Psoas muscle (tissue), 8 donors: ENCODE measurements around the gene ADORA2B. TPM values are rescaled to one million over a fixed set of nuclear protein-coding genes. Genes with fewer than 3 reads are reported as not detected.

ENCODE experiments used
- ATAC-seq, 4 donors: fragments of 200-7000 bp; cut with Tn5 transposase; one replicate each; pipeline ENCODE4 v1.9.1; 2020; ENCODE audit warnings: moderate library complexity in 3 of 4, mild to moderate bottlenecking in 2 of 4
- DNase-seq, 2 donors: peaks; one replicate each; pipeline ENCODE4 v3.0.0-alpha.2; 2020
- H3K27ac ChIP-seq: fragments of 200-600 bp; one replicate; pipeline ENCODE4 v1.8.0; 2022
- H3K27me3 ChIP-seq, 3 donors: fragments of 200-600 bp in 1 of 3; one replicate each; pipeline versions ENCODE4 v1.6.1 to v1.8.0; 2013 to 2022; ENCODE audit warnings: low read length in 2 of 3, mild to moderate bottlenecking in 2 of 3, moderate library complexity in 1 of 3; ENCODE audit not compliant: insufficient read depth in 3 of 3
- H3K36me3 ChIP-seq, 2 donors: fragments of 200-600 bp in 1 of 2; one replicate each; pipeline versions ENCODE4 v1.6.1 to v1.8.0; 2013 to 2022; ENCODE audit warnings: low read depth in 1 of 2, mild to moderate bottlenecking in 1 of 2, moderate library complexity in 1 of 2; ENCODE audit not compliant: insufficient read depth in 1 of 2
- H3K4me1 ChIP-seq: fragments of 200-600 bp; one replicate; pipeline ENCODE4 v1.8.0; 2022
- H3K4me3 ChIP-seq: fragments of 200-600 bp; one replicate; pipeline ENCODE4 v1.8.0; 2022; ENCODE audit warnings: mild to moderate bottlenecking
- H3K9me3 ChIP-seq: fragments of 200-600 bp; one replicate; pipeline ENCODE4 v1.8.0; 2022
- WGBS, 3 donors: extraction: QIAGEN DNeasy Blood & Tissue Kit; methylation state at CpG; one replicate each; pipeline versions ENCODE4 v1.1.6 to v1.1.7; 2013; 5-methylcytosine and 5-hydroxymethylcytosine counted together
- intact Hi-C, 2 donors: fragments of 100-400 bp; cut with DNase I; formaldehyde crosslinking; loops; one replicate each; pipeline versions ENCODE4 v1.11.0 to v1.14.2; 2022
- polyA plus RNA-seq, 3 donors: library from polyadenylated mRNA; stranded (reverse); fragments of 200-250 nt; gene quantifications; one replicate each; pipeline ENCODE4 v1.2.3, GENCODE V29; 2013
- total RNA-seq, 4 donors: library from RNA; stranded (reverse); fragmentation: NEBNext Ultra II Directional in 2 of 4; extraction: Animal tissue kit (Norgen Biotek cat#: 25700) in 2 of 4; gene quantifications; one replicate each; pipeline versions ENCODE4 v1.2.1 to v1.2.4, GENCODE V29; 2021 to 2023
- TF ChIP-seq, protein P1 (sequence below): fragments of 200-600 bp; IDR thresholded peaks from one replicate; pipeline ENCODE4 v1.8.0; 2022; ENCODE audit warnings: antibody characterized with exemption
- donor health status: healthy with polysubstance abuse.
- donor health status: DM: no; HTN: no; CAD: no; lungs with moderate emphysema.
- donor health status: Bipolar disorder and iron deficiency.
- donor health status: healthy.
- donor health status: DM: yes; HTN: yes; CAD: no.
- donor health status: DM: no; HTN: no; CAD: no.
- donor health status: DM: no; HTN: no; CAD: no.
- donor health status: DM: yes; HTN: yes; CAD: no.

The ADORA2B gene
- total and polyA plus RNA-seq, 7 donors: 0.07 to 0.36 (median 0.20) TPM

DNA sequence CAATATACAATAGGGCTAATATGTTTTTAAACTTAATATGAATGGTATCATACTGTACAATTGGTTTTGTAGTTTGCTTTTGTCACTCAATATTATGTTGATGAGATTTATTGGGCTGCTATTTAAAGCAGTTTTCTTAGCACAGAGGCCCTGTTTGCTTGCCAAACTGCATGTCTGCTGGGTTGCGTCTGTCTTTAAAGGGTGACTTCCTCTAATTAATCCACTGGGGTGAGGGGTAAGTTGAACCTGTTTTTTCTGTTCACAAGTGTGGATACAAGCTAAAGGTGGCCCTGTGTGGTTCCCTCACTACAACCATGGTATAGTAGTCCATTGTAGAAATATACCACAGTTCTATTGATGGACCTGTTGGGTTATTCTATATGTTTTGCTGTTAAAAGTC lies 74.4 kb downstream of the ADORA2B start:
- 16 to 45% (median 24%) methylated on average over 1 of the region's 1 CpG for WGBS, 3 donors
- Histone ChIP-seq H3K27me3 (no peaks in the 10 kb centered on the region), H3K36me3 (peaks cover 2 to 68% of the 10 kb centered on the region in 2 donors), H3K9me3 (no peaks in the 10 kb centered on the region), H3K4me1 (peaks cover 16% of the 10 kb centered on the region), H3K27ac (peak overlapping the region; percentile 10), H3K4me3 (no peak overlapping the region)
- no peak for DNase-seq
- intact Hi-C loops: no loop called here
- peak; percentile 40 to 64 (median 56) for ATAC-seq
- TF ChIP-seq, protein P1, sequence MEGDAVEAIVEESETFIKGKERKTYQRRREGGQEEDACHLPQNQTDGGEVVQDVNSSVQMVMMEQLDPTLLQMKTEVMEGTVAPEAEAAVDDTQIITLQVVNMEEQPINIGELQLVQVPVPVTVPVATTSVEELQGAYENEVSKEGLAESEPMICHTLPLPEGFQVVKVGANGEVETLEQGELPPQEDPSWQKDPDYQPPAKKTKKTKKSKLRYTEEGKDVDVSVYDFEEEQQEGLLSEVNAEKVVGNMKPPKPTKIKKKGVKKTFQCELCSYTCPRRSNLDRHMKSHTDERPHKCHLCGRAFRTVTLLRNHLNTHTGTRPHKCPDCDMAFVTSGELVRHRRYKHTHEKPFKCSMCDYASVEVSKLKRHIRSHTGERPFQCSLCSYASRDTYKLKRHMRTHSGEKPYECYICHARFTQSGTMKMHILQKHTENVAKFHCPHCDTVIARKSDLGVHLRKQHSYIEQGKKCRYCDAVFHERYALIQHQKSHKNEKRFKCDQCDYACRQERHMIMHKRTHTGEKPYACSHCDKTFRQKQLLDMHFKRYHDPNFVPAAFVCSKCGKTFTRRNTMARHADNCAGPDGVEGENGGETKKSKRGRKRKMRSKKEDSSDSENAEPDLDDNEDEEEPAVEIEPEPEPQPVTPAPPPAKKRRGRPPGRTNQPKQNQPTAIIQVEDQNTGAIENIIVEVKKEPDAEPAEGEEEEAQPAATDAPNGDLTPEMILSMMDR: no peak

DNA sequence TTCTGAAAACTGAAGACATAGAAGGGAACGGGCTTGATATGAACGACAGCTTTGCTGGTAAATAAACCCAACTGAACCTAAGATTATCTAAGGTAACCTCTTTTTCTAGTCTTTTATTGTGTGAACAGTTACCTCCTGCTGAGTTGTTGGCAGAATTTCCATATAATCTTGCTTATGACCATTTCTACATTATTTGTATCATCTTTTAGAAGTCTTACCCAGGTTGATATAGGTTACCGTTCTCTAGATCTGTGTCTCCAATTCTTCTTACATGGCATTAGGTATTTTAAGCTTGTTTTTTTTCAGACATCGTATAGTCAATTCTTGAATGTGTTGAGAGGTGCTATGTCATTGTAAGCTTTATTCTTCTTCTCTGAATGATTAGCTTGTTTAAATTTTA lies 79.0 kb downstream of the ADORA2B start:
- H3K36me3 ChIP-seq: peaks cover 10 to 78% of the 10 kb centered on the region in 2 donors
- ATAC-seq: no peak
- TF ChIP-seq, protein P1: no peak

DNA sequence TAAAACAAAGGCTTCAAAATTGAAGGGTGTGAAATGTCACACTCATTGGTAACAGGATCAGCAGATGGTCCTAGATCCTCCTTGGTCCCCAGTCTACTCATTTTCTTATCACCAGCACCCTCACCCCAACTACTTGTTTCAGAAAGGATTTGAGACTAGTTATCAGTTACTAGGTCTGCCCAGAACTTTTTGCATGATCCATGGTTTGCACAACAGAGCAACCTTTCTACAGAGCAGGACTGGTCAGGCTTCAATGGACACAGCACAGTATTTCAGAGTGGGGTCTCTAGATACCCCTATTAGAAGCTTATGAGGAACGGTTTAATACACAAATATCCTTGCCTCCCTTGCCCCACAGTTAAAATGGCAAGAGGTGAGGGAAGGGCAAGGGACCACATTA lies 80.3 kb downstream of the ADORA2B start:
- DNase-seq (no peak), ATAC-seq (no peak)
- no peaks in the 10 kb centered on the region for H3K27me3 ChIP-seq
- H3K36me3 ChIP-seq: peaks cover 10 to 83% of the 10 kb centered on the region in 2 donors
- TF ChIP-seq, protein P1: no peak
- no peaks in the 10 kb centered on the region for H3K9me3 ChIP-seq
- no peak overlapping the region for H3K27ac ChIP-seq
- H3K4me1 ChIP-seq: peaks cover 4% of the 10 kb centered on the region
- H3K4me3 ChIP-seq: no peak overlapping the region
- intact Hi-C loops: no loop called here
- 90 to 96% (median 94%) methylated on average over 1 of the region's 1 CpG for WGBS, 3 donors

More for the DNA sequence above, 79.0 kb downstream of the ADORA2B start:
- no peak overlapping the region for H3K27ac ChIP-seq
- no peak for DNase-seq
- intact Hi-C loops: no loop called here
- WGBS, 3 donors: 70 to 86% (median 86%) methylated on average over 4 of the region's 4 CpGs
- H3K4me1 ChIP-seq: peaks cover 15% of the 10 kb centered on the region
- H3K27me3 ChIP-seq: no peaks in the 10 kb centered on the region
- H3K9me3 ChIP-seq: no peaks in the 10 kb centered on the region
- no peak overlapping the region for H3K4me3 ChIP-seq

Other genes starting within 250 kb of the ADORA2B start
- gene ZNF286A, start 245.4 kb upstream of the ADORA2B start, total RNA-seq: 10 to 100 TPM in 1 of 4 donors, 1 to 10 TPM in 3; 6.2 to 11.8 (median 7.0) TPM
- gene ZNF286A, start 245.4 kb upstream of the ADORA2B start, polyA plus RNA-seq: 10 to 100 TPM in 1 of 3 donors, 1 to 10 TPM in 2; 3.2 to 11.7 (median 5.2) TPM
- gene TBC1D26, start 212.8 kb upstream of the ADORA2B start, total RNA-seq: not detected
- gene TBC1D26, start 212.8 kb upstream of the ADORA2B start, polyA plus RNA-seq: under 1 TPM in 1 of 3 donors, not detected in 2; 0.05 TPM
- 10 to 100 TPM; 29.1 to 46.6 (median 38.0) TPM for gene ZSWIM7, start 54.6 kb downstream of the ADORA2B start, total RNA-seq
- gene ZSWIM7, start 54.6 kb downstream of the ADORA2B start, polyA plus RNA-seq: 10 to 100 TPM; 32.8 to 78.0 (median 70.0) TPM
- 10 to 100 TPM; 16.5 to 31.5 (median 29.0) TPM for gene TTC19, start 54.7 kb downstream of the ADORA2B start, total RNA-seq
- 10 to 100 TPM; 17.6 to 34.2 (median 19.2) TPM for gene TTC19, start 54.7 kb downstream of the ADORA2B start, polyA plus RNA-seq